A549 (cell line): ENCODE data around the gene PTPRD. TPM values are rescaled to one million over a fixed set of nuclear protein-coding genes. Genes with fewer than 3 reads are reported as not detected.

Source experiments
- ATAC-seq, 2 experiments: fragments of 200-7000 bp in 1 of 2; fragments of >200 bp in 1 of 2; cut with Nextera tagmentation in 1 of 2; cut with Tn5 transposase in 1 of 2; 3 replicates each; pipeline versions ENCODE4 v1.8.0 to v1.9.1; 2018 to 2020; ENCODE audit warnings: mild to moderate bottlenecking in 1 of 2, moderate library complexity in 1 of 2
- CTCF ChIA-PET: fragments of 300-600 bp; sonication (Branson Sonifier 250); formaldehyde crosslinking; extraction: SDS; loops from one replicate; lab custom pipeline; 2021; ENCODE audit warnings: antibody characterized with exemption, inconsistent platforms; lab: Yijun Ruan, JAX
- POLR2A ChIA-PET: fragments of 350-600 bp; formaldehyde crosslinking; extraction: SDS; loops from one replicate; lab custom pipeline; 2021; ENCODE audit warnings: antibody characterized with exemption, inconsistent platforms; lab: Yijun Ruan, JAX
- DNase-seq, 2 experiments: peaks; one replicate each; pipeline versions ENCODE4 v3.0.0 to v3.0.0-alpha.2; 2011 to 2016; ENCODE audit warnings: low read depth in 1 of 2, low spot score in 1 of 2
- FAIRE-seq: peaks from 2 replicates; lab custom pipeline; 2011; peaks lifted over from hg19 to GRCh38; lab: Jason Lieb, UNC
- H3K27ac ChIP-seq, 2 experiments: fragments of >200 bp; sonication (Bioruptor Twin); formaldehyde crosslinking; 3 replicates each; pipeline ENCODE4 v1.5.1; 2016 to 2017
- H3K4me1 ChIP-seq: fragments of >200 bp; sonication (Bioruptor Twin); formaldehyde crosslinking; 3 replicates; pipeline ENCODE4 v1.6.1; 2016
- H3K4me2 ChIP-seq: fragments of >200 bp; sonication (Bioruptor Twin); formaldehyde crosslinking; 3 replicates; pipeline ENCODE4 v1.6.1; 2016
- H3K4me3 ChIP-seq: fragments of >200 bp; sonication (Bioruptor Twin); formaldehyde crosslinking; 3 replicates; pipeline ENCODE4 v1.5.1; 2016
- H3K9me3 ChIP-seq: fragments of >200 bp; sonication (Bioruptor Twin); formaldehyde crosslinking; 3 replicates; pipeline ENCODE4 v1.6.1; 2016
- BCL3 ChIP-seq: fragments of >200 bp; sonication (Bioruptor Twin); formaldehyde crosslinking; IDR thresholded peaks from 3 replicates; pipeline ENCODE4 v1.6.1; 2016
- BHLHE40 ChIP-seq: IDR thresholded peaks from 2 replicates; pipeline ENCODE4 v1.6.1; 2012; ENCODE audit warnings: low read depth, low read length, inconsistent platforms
- CBX2 ChIP-seq: fragments of 200-600 bp; sonication (generic); IDR thresholded peaks from 2 replicates; pipeline ENCODE4 v1.6.1; 2016; ENCODE audit warnings: low read depth, mild to moderate bottlenecking, borderline replicate concordance
- CHD2 ChIP-seq: fragments of 150-350 bp; IDR thresholded peaks from 2 replicates; pipeline ENCODE4 v1.6.1; 2014; ENCODE audit warnings: low read length; ENCODE audit not compliant: partially characterized antibody
- CHD4 ChIP-seq: fragments of 200-600 bp; sonication (generic); IDR thresholded peaks from 2 replicates; pipeline ENCODE4 v1.6.1; 2016; ENCODE audit warnings: antibody characterized with exemption, mild to moderate bottlenecking, borderline replicate concordance
- EHF ChIP-seq: fragments of 250-450 bp; sonication (Bioruptor Pico); IDR thresholded peaks from 2 replicates; pipeline ENCODE4 v1.5.0; 2020; ENCODE audit warnings: mild to moderate bottlenecking
- EHMT2 ChIP-seq: fragments of 200-600 bp; sonication (generic); IDR thresholded peaks from 2 replicates; pipeline ENCODE4 v1.6.1; 2016; ENCODE audit warnings: antibody characterized with exemption, low read depth, mild to moderate bottlenecking, moderate library complexity
- ELK1 ChIP-seq: fragments of 150-350 bp; IDR thresholded peaks from 2 replicates; pipeline ENCODE4 v1.6.1; 2014; ENCODE audit warnings: low read depth, mild to moderate bottlenecking, low read length
- FOSB ChIP-seq: fragments of 250-450 bp; sonication (Bioruptor Pico); IDR thresholded peaks from 2 replicates; pipeline ENCODE4 v1.5.0; 2020; ENCODE audit warnings: mild to moderate bottlenecking, moderate library complexity
- HEYL ChIP-seq: fragments of 250-450 bp; sonication (Bioruptor Pico); IDR thresholded peaks from 2 replicates; pipeline ENCODE4 v1.8.0; 2021; ENCODE audit warnings: mild to moderate bottlenecking, moderate library complexity
- HMGXB4 ChIP-seq: fragments of 250-450 bp; sonication (Bioruptor Pico); IDR thresholded peaks from 2 replicates; pipeline ENCODE4 v1.5.0; 2021; ENCODE audit warnings: mild to moderate bottlenecking, moderate library complexity, borderline replicate concordance
- KDM5A ChIP-seq: fragments of 200-600 bp; sonication (generic); IDR thresholded peaks from 2 replicates; pipeline ENCODE4 v1.6.1; 2016; ENCODE audit warnings: antibody characterized with exemption, mild to moderate bottlenecking
- MAFK ChIP-seq: fragments of 450-650 bp; IDR thresholded peaks from 2 replicates; pipeline ENCODE4 v1.6.1; 2014; ENCODE audit not compliant: partially characterized antibody
- MAZ ChIP-seq: fragments of 150-350 bp; IDR thresholded peaks from 2 replicates; pipeline ENCODE4 v1.6.1; 2014; ENCODE audit warnings: antibody characterized with exemption, low read depth, low read length, borderline replicate concordance
- MYC ChIP-seq: IDR thresholded peaks from 2 replicates; pipeline ENCODE4 v1.6.1; 2012; ENCODE audit warnings: mild to moderate bottlenecking, inconsistent platforms, low read length, improper control_type of control experiment, borderline replicate concordance
- POLR2AphosphoS2 ChIP-seq: conservative IDR thresholded peaks from 2 replicates; pipeline ENCODE4 v1.6.1; 2012; ENCODE audit warnings: low read length, improper control_type of control experiment, inconsistent platforms
- RARB ChIP-seq: fragments of 250-450 bp; sonication (Bioruptor Pico); IDR thresholded peaks from 2 replicates; pipeline ENCODE4 v1.8.0; 2021; ENCODE audit warnings: mild to moderate bottlenecking, moderate library complexity
- RCOR1 ChIP-seq: fragments of 150-350 bp; IDR thresholded peaks from 2 replicates; pipeline ENCODE4 v1.6.1; 2014; ENCODE audit warnings: antibody characterized with exemption, low read length, low read depth
- SMC3 ChIP-seq: fragments of >200 bp; sonication (Bioruptor Twin); formaldehyde crosslinking; IDR thresholded peaks from 3 replicates; pipeline ENCODE4 v1.6.1; 2018; ENCODE audit warnings: inconsistent platforms
- SREBF2 ChIP-seq: fragments of 450-650 bp; IDR thresholded peaks from 2 replicates; pipeline ENCODE4 v1.6.1; 2014; ENCODE audit warnings: mild to moderate bottlenecking, moderate library complexity
- TP53 ChIP-seq: fragments of 250-450 bp; sonication (Bioruptor Pico); IDR thresholded peaks from 2 replicates; pipeline ENCODE4 v1.5.0; 2021; ENCODE audit warnings: mild to moderate bottlenecking, moderate library complexity
- ZFP36 ChIP-seq: fragments of 450-650 bp; IDR thresholded peaks from 2 replicates; pipeline ENCODE4 v1.6.1; 2014; ENCODE audit warnings: borderline replicate concordance; ENCODE audit not compliant: partially characterized antibody
- WGBS: methylation state at CpG from one replicate; pipeline ENCODE4 v1.1.6; 2017; ENCODE audit errors: missing lambda C conversion rate; 5-methylcytosine and 5-hydroxymethylcytosine counted together
- polyA plus RNA-seq, 4 experiments: library from polyadenylated mRNA; depleted of rRNA in 3 of 4; stranded (reverse); fragments of >200 nt; fragmentation: RNase III in 1 of 4; extraction: RNeasy Plus Mini Kit Qiagen cat#74134 plus additional on column Dnase treatment in 1 of 4; gene quantifications; 2 replicates in 3 of 4; 3 replicates in 1 of 4; pipeline ENCODE4 v1.2.3, GENCODE V29; 2011 to 2017
- TF ChIP-seq, protein P1 (sequence below): IDR thresholded peaks from 2 replicates; pipeline ENCODE4 v1.6.1; 2012

The PTPRD gene
- polyA plus RNA-seq, 2 of the 4 experiments (the other 2 are of a cell fraction), result 0.39 to 1.3 TPM

DNA sequence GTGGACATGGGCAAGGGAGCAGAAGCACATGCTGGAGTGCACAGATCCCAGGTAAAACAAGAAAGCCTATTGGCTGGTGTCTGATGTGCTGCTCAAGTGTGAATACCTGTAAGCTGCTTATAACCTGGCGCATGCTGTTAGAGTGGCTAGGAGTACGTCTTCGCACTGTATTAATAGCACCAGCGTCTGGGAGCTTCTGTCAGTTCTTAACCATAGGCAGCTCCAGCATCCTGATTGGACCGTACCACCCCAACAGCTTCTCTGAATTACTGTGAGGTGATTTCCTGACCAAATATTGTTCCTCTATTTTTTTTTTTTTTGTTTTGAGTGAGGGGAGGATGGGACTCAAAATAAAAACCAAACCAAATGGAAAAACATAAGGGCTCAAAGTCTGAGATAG is 987.6 kb downstream of the PTPRD start:
- FAIRE-seq (no peak), DNase-seq (no peak), ATAC-seq (no peak)
- CTCF ChIA-PET, result no interaction called here
- H3K4me2 ChIP-seq, result no peak overlapping the region
- H3K9me3 ChIP-seq, result 0 out of 3 replicates have a peak, but pooled peaks cover 2% of the 10 kb centered on the region
- no peak for TF ChIP-seq CHD4
- no peak for TF ChIP-seq MAZ
- no peak for TF ChIP-seq MAFK
- no peak for TF ChIP-seq HMGXB4 (CRISPR knock-in tag)
- TF ChIP-seq RARB, result no peak
- no peak for TF ChIP-seq ZFP36
- TF ChIP-seq EHMT2, result no peak
- TF ChIP-seq CHD2, result no peak
- TF ChIP-seq KDM5A, result no peak
- no peak overlapping the region for H3K27ac ChIP-seq
- POLR2A ChIA-PET, result no interaction called here
- 45% methylated on average over 5 of the region's 5 CpGs for WGBS
- no peak overlapping the region for H3K4me3 ChIP-seq
- H3K4me1 ChIP-seq, result no peaks in the 10 kb centered on the region

GRCh38 chr9:9623506-9623905 is 989.3 kb downstream of the PTPRD start:
- ChIA-PET CTCF (no interaction called here), POLR2A (no interaction called here)
- H3K4me1 ChIP-seq, result no peaks in the 10 kb centered on the region
- DNase-seq (no peak), FAIRE-seq (no peak), ATAC-seq (no peak)
- H3K4me2 ChIP-seq, result no peak overlapping the region
- H3K9me3 ChIP-seq, result no peaks in the 10 kb centered on the region
- H3K27ac ChIP-seq, result no peak overlapping the region
- TF ChIP-seq KDM5A, result no peak
- TF ChIP-seq BHLHE40, result no peak
- no peak for TF ChIP-seq BCL3
- no peak for TF ChIP-seq EHF
- TF ChIP-seq CHD2, result no peak
- no peak for TF ChIP-seq MAFK
- no peak for TF ChIP-seq RARB
- TF ChIP-seq MYC, result no peak
- no peak for TF ChIP-seq HEYL (CRISPR knock-in tag)
- TF ChIP-seq ELK1, result no peak
- TF ChIP-seq TP53 (CRISPR knock-in tag), result no peak
- no peak for TF ChIP-seq FOSB (CRISPR knock-in tag)
- no peak for TF ChIP-seq CBX2
- TF ChIP-seq SMC3, result no peak
- TF ChIP-seq, protein P1, sequence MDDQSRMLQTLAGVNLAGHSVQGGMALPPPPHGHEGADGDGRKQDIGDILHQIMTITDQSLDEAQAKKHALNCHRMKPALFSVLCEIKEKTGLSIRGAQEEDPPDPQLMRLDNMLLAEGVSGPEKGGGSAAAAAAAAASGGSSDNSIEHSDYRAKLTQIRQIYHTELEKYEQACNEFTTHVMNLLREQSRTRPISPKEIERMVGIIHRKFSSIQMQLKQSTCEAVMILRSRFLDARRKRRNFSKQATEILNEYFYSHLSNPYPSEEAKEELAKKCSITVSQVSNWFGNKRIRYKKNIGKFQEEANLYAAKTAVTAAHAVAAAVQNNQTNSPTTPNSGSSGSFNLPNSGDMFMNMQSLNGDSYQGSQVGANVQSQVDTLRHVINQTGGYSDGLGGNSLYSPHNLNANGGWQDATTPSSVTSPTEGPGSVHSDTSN, result no peak
- no peak for TF ChIP-seq SREBF2
- TF ChIP-seq POLR2AphosphoS2, result no peak
- no peak for TF ChIP-seq RCOR1
- WGBS, result 3% methylated on average over 2 of the region's 2 CpGs
- no peak overlapping the region for H3K4me3 ChIP-seq
